BLaER1 treated with 17β-estradiol and CSF1 and Interleukin-3, amounts not matched to agents 10 nM and 100 nM (cell line): ENCODE results near the gene FOXRED2.

Experiments
- H3K27ac ChIP-seq, 11 experiments: shearing (Covaris generic); formaldehyde crosslinking; 2 replicates each; pipeline ENCODE4 v1.8.1; 2022
- H3K27me3 ChIP-seq, 11 experiments: shearing (Covaris generic); formaldehyde crosslinking; 2 replicates each; pipeline ENCODE4 v1.8.1; 2022
- H3K36me3 ChIP-seq, 11 experiments: shearing (Covaris generic); formaldehyde crosslinking; 2 replicates each; pipeline ENCODE4 v1.8.1; 2022
- H3K4me1 ChIP-seq, 10 experiments: shearing (Covaris generic); formaldehyde crosslinking; 2 replicates each; pipeline ENCODE4 v1.8.1; 2022
- H3K4me2 ChIP-seq, 11 experiments: shearing (Covaris generic); formaldehyde crosslinking; 2 replicates each; pipeline ENCODE4 v1.8.1; 2022
- H3K4me3 ChIP-seq, 10 experiments: shearing (Covaris generic); formaldehyde crosslinking; 2 replicates each; pipeline ENCODE4 v1.8.1; 2022
- H3K9ac ChIP-seq, 11 experiments: shearing (Covaris generic); formaldehyde crosslinking; 2 replicates each; pipeline ENCODE4 v1.8.1; 2022
- H3K9me3 ChIP-seq, 11 experiments: shearing (Covaris generic); formaldehyde crosslinking; replicated peaks in 1 of 11; 2 replicates each; pipeline ENCODE4 v1.8.1; 2022
- H4K20me1 ChIP-seq, 11 experiments: shearing (Covaris generic); formaldehyde crosslinking; 2 replicates each; pipeline ENCODE4 v1.8.1; 2022
- Cebpa-rat ChIP-seq, 11 experiments: shearing (Covaris generic); IDR thresholded peaks; 2 replicates each; pipeline ENCODE4 v1.8.1; 2022

Gene FOXRED2

DNA sequence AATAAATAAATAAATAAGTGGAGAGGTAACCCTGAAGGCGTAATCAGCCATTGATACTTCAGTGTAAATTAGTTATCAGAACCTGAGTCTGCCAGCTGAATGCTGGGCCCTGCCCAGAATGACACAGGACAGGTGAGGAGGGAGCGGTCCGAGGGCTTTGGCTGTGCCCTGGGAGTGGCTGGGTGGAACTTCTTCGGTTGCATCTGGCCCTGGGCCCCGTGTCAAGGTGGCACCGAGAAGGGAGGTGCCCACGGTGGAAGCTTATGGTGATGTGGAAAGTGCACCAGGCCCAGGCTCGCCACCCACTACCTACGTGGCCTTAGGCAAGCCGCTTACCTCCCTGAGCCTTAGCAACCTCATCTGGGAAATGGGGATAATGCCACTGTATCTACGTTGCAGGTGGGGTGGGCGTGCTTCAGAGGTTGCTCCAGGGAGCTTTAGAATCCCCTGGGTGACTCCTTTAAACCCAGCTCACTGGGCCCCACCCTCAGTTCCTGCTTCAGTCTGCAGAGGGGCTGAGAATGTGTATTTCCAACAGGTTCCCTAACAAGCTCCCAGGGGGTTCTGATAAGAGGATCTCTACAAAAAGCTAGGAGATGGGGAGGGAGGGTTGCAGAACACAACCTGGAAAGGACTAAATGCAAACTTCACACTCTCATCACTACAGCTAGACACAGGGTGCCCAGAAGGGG is 64.2 kb downstream of the FOXRED2 start:
- Histone ChIP-seq H3K4me2 (peak overlapping the region; percentile 56 to 82 (median 73)), H4K20me1 (no peaks in the 10 kb centered on the region), H3K9ac (peak overlapping the region in 7 of 11 experiments; percentile 10 to 53 (median 24); a peak in 9 of 22 replicates), H3K27me3 (no peaks in the 10 kb centered on the region), H3K4me1 (peaks cover 72 to 99% (median 91%) of the 10 kb centered on the region in 10 experiments), H3K4me3 (no peak overlapping the region), H3K36me3 (no peaks in the 10 kb centered on the region), H3K27ac (peak overlapping the region in 9 of 11 experiments; percentile 44 to 86 (median 67); a peak in 17 of 22 replicates), H3K9me3 (no peaks in the 10 kb centered on the region)
- no peak for TF ChIP-seq Cebpa-rat (IDR thresholded peaks at IDR 0.05)

DNA sequence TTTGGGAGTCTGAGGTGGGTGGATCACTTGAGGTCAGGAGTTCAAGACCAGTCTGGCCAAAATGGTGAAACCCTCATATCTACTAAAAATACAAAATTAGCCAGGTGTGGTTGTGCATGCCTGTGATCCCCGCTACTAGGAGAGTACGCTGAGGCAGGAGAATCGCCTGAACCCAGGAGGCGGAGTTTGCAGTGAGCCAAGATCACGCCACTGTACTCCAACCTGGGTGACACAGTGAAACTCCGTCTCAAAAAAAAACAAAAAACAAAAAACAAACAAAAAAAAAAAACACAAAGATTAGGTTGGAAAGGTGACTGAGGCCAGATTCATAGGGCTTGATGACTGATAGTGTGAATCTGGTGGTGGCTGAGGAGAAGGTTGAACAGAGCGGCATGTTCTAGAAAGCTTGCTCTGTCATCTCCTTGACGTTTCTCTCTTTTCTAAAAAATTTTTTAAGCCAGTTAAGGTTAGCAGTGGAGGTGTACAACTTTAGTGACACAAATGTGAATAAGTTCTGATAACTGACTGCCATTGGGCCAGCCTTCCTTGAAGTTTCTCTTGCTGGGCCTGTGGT is 66.3 kb downstream of the FOXRED2 start:
- Histone ChIP-seq H4K20me1 (no peaks in the 10 kb centered on the region), H3K27me3 (no peaks in the 10 kb centered on the region), H3K9me3 (no peaks in the 10 kb centered on the region), H3K4me1 (peaks cover 74 to 99% (median 89%) of the 10 kb centered on the region in 10 experiments), H3K4me2 (peak overlapping the region; percentile 28 to 82 (median 70); a peak in 21 of 22 replicates), H3K36me3 (no peaks in the 10 kb centered on the region), H3K4me3 (no peak overlapping the region), H3K9ac (peak overlapping the region in 10 of 11 experiments; percentile 1 to 57 (median 29); a peak in 9 of 22 replicates), H3K27ac (peak overlapping the region; percentile 6 to 86 (median 60); a peak in 19 of 22 replicates)
- TF ChIP-seq Cebpa-rat (IDR thresholded peaks at IDR 0.05): no peak

DNA sequence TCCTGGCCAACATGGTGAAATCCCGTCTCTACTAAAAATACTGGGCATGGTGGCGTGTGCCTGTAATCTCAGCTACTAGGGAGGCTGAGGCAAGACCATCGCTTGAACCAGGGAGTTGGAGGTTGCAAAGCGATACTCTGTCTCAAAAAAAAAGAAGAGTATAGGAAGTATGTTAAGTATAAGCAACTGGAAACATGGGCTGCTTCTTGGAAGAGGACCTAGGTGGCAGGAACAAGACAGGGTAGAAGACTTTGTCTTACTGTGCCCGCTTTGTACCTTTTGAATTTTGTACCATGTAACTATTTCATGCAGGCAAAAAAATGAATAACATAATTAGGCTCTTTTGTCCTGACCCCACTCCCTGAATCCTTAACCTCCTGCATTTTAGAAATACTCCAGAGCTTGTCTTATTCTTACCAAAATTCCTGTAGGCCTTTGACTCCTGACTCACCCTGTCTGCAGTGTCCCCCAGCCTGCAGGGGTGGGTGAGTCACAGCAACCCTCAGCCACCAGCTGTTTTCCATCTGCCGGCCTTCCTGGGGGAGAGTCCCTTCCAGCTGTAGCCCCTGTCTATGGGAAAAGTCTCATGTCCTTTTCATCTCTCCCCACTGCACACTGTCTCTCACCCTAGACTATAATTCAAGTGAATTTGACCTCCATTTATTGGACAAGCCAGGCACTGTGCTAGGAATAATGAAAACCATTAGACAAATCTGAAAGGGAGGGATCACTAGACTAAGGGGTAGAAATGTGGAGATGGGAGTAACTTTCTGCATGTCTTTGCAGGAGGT is 67.2 kb downstream of the FOXRED2 start:
- peaks cover 74 to 99% (median 89%) of the 10 kb centered on the region in 10 experiments for H3K4me1 ChIP-seq
- no peak overlapping the region for H3K4me3 ChIP-seq
- no peak for TF ChIP-seq Cebpa-rat (IDR thresholded peaks at IDR 0.05)
- H3K9me3 ChIP-seq: no peaks in the 10 kb centered on the region
- no peaks in the 10 kb centered on the region for H3K27me3 ChIP-seq
- H3K9ac ChIP-seq: peak overlapping the region in 6 of 11 experiments; percentile 1 to 54 (median 13); a peak in 5 of 22 replicates
- peak overlapping the region in 10 of 11 experiments; percentile 17 to 82 (median 72); a peak in 19 of 22 replicates for H3K4me2 ChIP-seq
- no peaks in the 10 kb centered on the region for H3K36me3 ChIP-seq
- H3K27ac ChIP-seq: peak overlapping the region in 9 of 11 experiments; percentile 35 to 86 (median 60); a peak in 15 of 22 replicates
- no peaks in the 10 kb centered on the region for H4K20me1 ChIP-seq
